ENCODE data around the gene TIMM44. TPM values are rescaled to one million over a fixed set of nuclear protein-coding genes. Genes with fewer than 3 reads are reported as not detected.
A peak's percentile ranks its signal among the peaks of the same experiment; 100 is the strongest.

Gene TIMM44
- total RNA-seq, 2 donors from 2014 or later: 20.5 to 73.8 TPM

GRCh38 chr19:7904074-7905020 lies 39.1 kb downstream of the TIMM44 start:
- Histone ChIP-seq H3K4me1 (peaks cover 53% of the 10 kb centered on the region), H3K27ac (peak overlapping the region; percentile 76 to 91 (median 88)), H3K27me3 (no peaks in the 10 kb centered on the region), H3K9me3 (no peaks in the 10 kb centered on the region), H3K4me3 (peak overlapping the region; percentile 57 to 88), H3K36me3 (replicated peaks in 1 of 2; ENCODE audit: insufficient read depth in 1 of 2, low read depth in 2 of 2) (no peaks in the 10 kb centered on the region)
- intact Hi-C loops (cut with DNase I): loop anchor here (10.0 kb wide), 1 partner anchor 50 kb away; no protein-coding TSS in a partner anchor
- no peak for TF ChIP-seq POLR2A (IDR thresholded peaks at IDR 0.05)
- TF ChIP-seq, protein P1, sequence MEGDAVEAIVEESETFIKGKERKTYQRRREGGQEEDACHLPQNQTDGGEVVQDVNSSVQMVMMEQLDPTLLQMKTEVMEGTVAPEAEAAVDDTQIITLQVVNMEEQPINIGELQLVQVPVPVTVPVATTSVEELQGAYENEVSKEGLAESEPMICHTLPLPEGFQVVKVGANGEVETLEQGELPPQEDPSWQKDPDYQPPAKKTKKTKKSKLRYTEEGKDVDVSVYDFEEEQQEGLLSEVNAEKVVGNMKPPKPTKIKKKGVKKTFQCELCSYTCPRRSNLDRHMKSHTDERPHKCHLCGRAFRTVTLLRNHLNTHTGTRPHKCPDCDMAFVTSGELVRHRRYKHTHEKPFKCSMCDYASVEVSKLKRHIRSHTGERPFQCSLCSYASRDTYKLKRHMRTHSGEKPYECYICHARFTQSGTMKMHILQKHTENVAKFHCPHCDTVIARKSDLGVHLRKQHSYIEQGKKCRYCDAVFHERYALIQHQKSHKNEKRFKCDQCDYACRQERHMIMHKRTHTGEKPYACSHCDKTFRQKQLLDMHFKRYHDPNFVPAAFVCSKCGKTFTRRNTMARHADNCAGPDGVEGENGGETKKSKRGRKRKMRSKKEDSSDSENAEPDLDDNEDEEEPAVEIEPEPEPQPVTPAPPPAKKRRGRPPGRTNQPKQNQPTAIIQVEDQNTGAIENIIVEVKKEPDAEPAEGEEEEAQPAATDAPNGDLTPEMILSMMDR (IDR thresholded peaks at IDR 0.05): no peak
- DNase-seq (peak in 3 of 4 donors; percentile 50 to 60 (median 55)), ATAC-seq (peak; percentile 41)
- 9 to 45% methylated on average over 8 to 41 of the region's 68 CpGs for WGBS, 2 donors

GRCh38 chr19:7903244-7904073 lies 40.0 kb downstream of the TIMM44 start, which contains the start of gene MAP2K7:
Gene MAP2K7 (plus strand): TSS chr19:7903877. CDS start chr19:7903945, 68 bp downstream.
- Histone ChIP-seq H3K27ac (peak within 1 kb of the TSS; percentile 86 to 91 (median 89)), H3K4me3 (peak within 1 kb of the TSS; percentile 57 to 88), H3K27me3 (no peaks in the 10 kb centered on the region), H3K36me3 (replicated peaks in 1 of 2; ENCODE audit: insufficient read depth in 1 of 2, low read depth in 2 of 2) (no peaks in the 10 kb centered on the region), H3K4me1 (peaks cover 53% of the 10 kb centered on the region), H3K9me3 (no peaks in the 10 kb centered on the region)
- ATAC-seq (peak; percentile 92), DNase-seq (peak; percentile 99 to 100 (median 100))
- TF ChIP-seq, protein P1 (IDR thresholded peaks at IDR 0.05): peak; percentile 11 to 84 (median 46)
- TF ChIP-seq POLR2A (IDR thresholded peaks at IDR 0.05): peak; percentile 60 to 91 (median 90)
- 0% methylated on average over 4 to 81 of the region's 89 CpGs for WGBS, 2 donors
- intact Hi-C loops (cut with DNase I): loop anchor here (10.0 kb wide), 1 partner anchor 49 kb away; no protein-coding TSS in a partner anchor

DNA sequence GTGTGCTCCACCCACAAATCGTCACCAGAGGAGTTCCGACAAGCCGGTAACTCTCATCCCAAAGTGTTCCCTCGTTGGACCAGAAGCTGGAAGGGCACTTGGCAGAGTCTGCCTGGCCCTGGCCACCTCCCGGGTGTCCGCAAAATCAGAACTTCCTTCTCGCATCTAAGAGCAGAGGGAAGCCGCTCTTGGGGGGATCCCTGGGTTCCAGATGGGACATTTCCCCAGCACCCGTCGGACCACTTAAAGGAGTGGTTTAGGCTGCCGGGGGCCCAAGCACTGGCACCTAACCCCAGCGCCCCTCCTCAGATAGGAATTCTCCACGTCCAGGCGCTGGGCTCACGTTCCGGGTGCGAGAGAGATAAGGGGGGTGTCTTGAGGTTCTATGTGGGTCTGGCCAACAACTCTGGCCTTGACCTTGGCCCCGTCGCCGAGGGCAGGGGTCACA lies 40.6 kb downstream of the TIMM44 start:
- WGBS, 2 donors: 7 to 10% methylated on average over 4 to 20 of the region's 20 CpGs
- peaks cover 53% of the 10 kb centered on the region for H3K4me1 ChIP-seq
- DNase-seq: peak in 2 of 4 donors; percentile 42 to 46
- no peak for ATAC-seq
- intact Hi-C loops (cut with DNase I): loop anchor here (10.0 kb wide), 1 partner anchor 48 kb away; no protein-coding TSS in a partner anchor
- TF ChIP-seq, protein P1 (IDR thresholded peaks at IDR 0.05): no peak
- TF ChIP-seq POLR2A (IDR thresholded peaks at IDR 0.05): no peak
- H3K27me3 ChIP-seq: no peaks in the 10 kb centered on the region
- H3K4me3 ChIP-seq: peak overlapping the region; percentile 46 to 52
- H3K9me3 ChIP-seq: no peaks in the 10 kb centered on the region
- peak overlapping the region; percentile 72 to 91 (median 88) for H3K27ac ChIP-seq
- H3K36me3 ChIP-seq (replicated peaks in 1 of 2; ENCODE audit: insufficient read depth in 1 of 2, low read depth in 2 of 2): no peaks in the 10 kb centered on the region

DNA sequence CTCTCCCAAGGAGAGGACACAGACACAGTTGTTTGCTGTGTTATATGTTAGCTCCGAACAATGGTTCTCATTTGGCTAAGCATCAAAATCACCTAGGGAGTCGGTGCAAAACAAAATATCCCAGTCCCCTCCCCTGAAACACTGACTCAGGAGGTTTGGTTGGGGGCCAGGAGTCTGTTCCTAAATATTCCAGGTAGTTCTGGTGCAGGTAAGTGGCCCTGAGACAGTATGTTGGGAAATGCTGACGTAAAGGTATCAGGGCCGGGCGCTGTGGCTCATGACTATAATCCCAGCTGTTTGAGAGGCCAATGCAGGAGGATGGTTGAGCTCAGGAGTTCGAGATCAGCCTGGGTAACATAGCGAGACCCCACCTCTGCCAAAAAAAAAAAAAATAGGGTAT lies 42.1 kb downstream of the TIMM44 start:
- DNase-seq: no peak
- no peak overlapping the region for H3K4me3 ChIP-seq
- peaks cover 38% of the 10 kb centered on the region for H3K4me1 ChIP-seq
- H3K9me3 ChIP-seq: no peaks in the 10 kb centered on the region
- no peak overlapping the region for H3K27ac ChIP-seq
- H3K27me3 ChIP-seq: no peaks in the 10 kb centered on the region
- no peak for ATAC-seq
- no peak for TF ChIP-seq POLR2A (IDR thresholded peaks at IDR 0.05)
- TF ChIP-seq, protein P1 (IDR thresholded peaks at IDR 0.05): no peak
- no peaks in the 10 kb centered on the region for H3K36me3 ChIP-seq (replicated peaks in 1 of 2; ENCODE audit: insufficient read depth in 1 of 2, low read depth in 2 of 2)
- 86 to 90% methylated on average over 7 of the region's 7 CpGs for WGBS, 2 donors
- intact Hi-C loops (cut with DNase I): loop anchor here (10.0 kb wide), 1 partner anchor 47 kb away; no protein-coding TSS in a partner anchor
